Trophoblast cell (in vitro differentiated cells and primary cell): ENCODE measurements around the gene SLC66A2.
A peak's percentile ranks its signal among the peaks of the same experiment; 100 is the strongest.

Experiments
- DNase-seq, 2 donors: peaks; one replicate each; pipeline ENCODE4 v3.0.0-alpha.2; 2016
- H2AFZ ChIP-seq: 2 replicates; pipeline ENCODE4 v1.6.1; 2013; ENCODE audit warnings: low read length, moderate library complexity, mild to moderate bottlenecking; ENCODE audit not compliant: insufficient read depth, poor library complexity
- H2AK5ac ChIP-seq: 2 replicates; pipeline ENCODE4 v1.6.1; 2013; ENCODE audit warnings: mild to moderate bottlenecking, low read length
- H2BK120ac ChIP-seq: 2 replicates; pipeline ENCODE4 v1.6.1; 2013; ENCODE audit warnings: low read length, mild to moderate bottlenecking, moderate library complexity; ENCODE audit not compliant: insufficient read depth, poor library complexity
- H2BK12ac ChIP-seq: 2 replicates; pipeline ENCODE4 v1.6.1; 2013; ENCODE audit warnings: mild to moderate bottlenecking, low read length, moderate library complexity
- H2BK5ac ChIP-seq: 2 replicates; pipeline ENCODE4 v1.6.1; 2013; ENCODE audit warnings: low read length, low read depth, moderate library complexity, mild to moderate bottlenecking; ENCODE audit not compliant: poor library complexity
- H3K14ac ChIP-seq: 2 replicates; pipeline ENCODE4 v1.6.1; 2013; ENCODE audit warnings: mild to moderate bottlenecking, low read length
- H3K18ac ChIP-seq: 2 replicates; pipeline ENCODE4 v1.6.1; 2013; ENCODE audit warnings: mild to moderate bottlenecking, low read length
- H3K23ac ChIP-seq: 2 replicates; pipeline ENCODE4 v1.6.1; 2013; ENCODE audit warnings: low read length
- H3K27ac ChIP-seq: 2 replicates; pipeline ENCODE4 v1.5.1; 2013; ENCODE audit warnings: low read depth, mild to moderate bottlenecking, inconsistent platforms, low read length, moderate library complexity
- H3K27me3 ChIP-seq: 2 replicates; pipeline ENCODE4 v1.6.1; 2013; ENCODE audit warnings: inconsistent platforms, mild to moderate bottlenecking, low read length, moderate library complexity; ENCODE audit not compliant: insufficient read depth
- H3K36me3 ChIP-seq, 2 experiments: 1 replicate in 1 of 2; 2 replicates in 1 of 2; pipeline ENCODE4 v1.6.1; 2013; ENCODE audit warnings: low read length in 2 of 2, mild to moderate bottlenecking in 2 of 2, moderate library complexity in 1 of 2; ENCODE audit not compliant: insufficient read depth in 2 of 2, control insufficient read depth in 1 of 2
- H3K4ac ChIP-seq: 2 replicates; pipeline ENCODE4 v1.6.1; 2013; ENCODE audit warnings: low read depth, mild to moderate bottlenecking, low read length, moderate library complexity
- H3K4me1 ChIP-seq, 2 experiments: 1 replicate in 1 of 2; 2 replicates in 1 of 2; pipeline ENCODE4 v1.6.1; 2013; ENCODE audit warnings: low read length in 2 of 2, mild to moderate bottlenecking in 2 of 2, moderate library complexity in 1 of 2; ENCODE audit not compliant: insufficient read depth in 2 of 2, control insufficient read depth in 1 of 2
- H3K4me2 ChIP-seq: 2 replicates; pipeline ENCODE4 v1.6.1; 2013; ENCODE audit warnings: inconsistent platforms, mild to moderate bottlenecking, low read length, moderate library complexity
- H3K4me3 ChIP-seq: 2 replicates; pipeline ENCODE4 v1.5.1; 2013; ENCODE audit warnings: mild to moderate bottlenecking, low read depth, low read length, inconsistent platforms
- H3K79me1 ChIP-seq: one replicate; pipeline ENCODE4 v1.6.1; 2013; ENCODE audit warnings: low read length
- H3K79me2 ChIP-seq: 2 replicates; pipeline ENCODE4 v1.6.1; 2013; ENCODE audit warnings: low read length, mild to moderate bottlenecking; ENCODE audit not compliant: control insufficient read depth, insufficient read depth, poor library complexity
- H3K9ac ChIP-seq: 2 replicates; pipeline ENCODE4 v1.6.1; 2013; ENCODE audit warnings: mild to moderate bottlenecking, low read length
- H3K9me3 ChIP-seq: 2 replicates; pipeline ENCODE4 v1.6.1; 2013; ENCODE audit warnings: low read depth, mild to moderate bottlenecking, control low read depth, inconsistent platforms, low read length; ENCODE audit not compliant: insufficient read depth
- H4K12ac ChIP-seq: 2 replicates; pipeline ENCODE4 v1.6.1; 2013; ENCODE audit warnings: low read depth, mild to moderate bottlenecking, low read length, moderate library complexity
- H4K8ac ChIP-seq: 2 replicates; pipeline ENCODE4 v1.6.1; 2013; ENCODE audit warnings: low read depth, mild to moderate bottlenecking, low read length, moderate library complexity
- H4K91ac ChIP-seq: one replicate; pipeline ENCODE4 v1.6.1; 2013; ENCODE audit warnings: low read depth, mild to moderate bottlenecking, low read length, moderate library complexity
- WGBS: extraction: QIAGEN DNeasy Blood & Tissue Kit; methylation state at CpG from one replicate; pipeline ENCODE4 v1.1.7; 2013; ENCODE audit warnings: missing lambda C conversion rate; ENCODE audit not compliant: insufficient read length, insufficient coverage; ENCODE audit errors: extremely low coverage; 5-methylcytosine and 5-hydroxymethylcytosine counted together

SLC66A2 gene

GRCh38 chr18:79928563-79928960 is 22.9 kb downstream of the SLC66A2 start:
- H3K23ac ChIP-seq = no peak overlapping the region
- no peak overlapping the region for H3K4me2 ChIP-seq
- peaks cover 5 to 14% of the 10 kb centered on the region in 2 experiments for H3K36me3 ChIP-seq
- H3K9ac ChIP-seq = no peak overlapping the region
- H3K79me1 ChIP-seq = no peaks in the 10 kb centered on the region
- H4K12ac ChIP-seq = no peak overlapping the region
- no peak overlapping the region for H2AK5ac ChIP-seq
- H2AFZ ChIP-seq = no peak overlapping the region
- H3K4me3 ChIP-seq = no peak overlapping the region
- no peak for DNase-seq
- H2BK120ac ChIP-seq = no peak overlapping the region
- no peak overlapping the region for H3K27ac ChIP-seq
- peaks cover 0 to 2% of the 10 kb centered on the region in 2 experiments for H3K4me1 ChIP-seq
- H3K9me3 ChIP-seq = peaks cover 7% of the 10 kb centered on the region
- no peaks in the 10 kb centered on the region for H3K79me2 ChIP-seq
- no peak overlapping the region for H3K18ac ChIP-seq
- no CpG with 5 or more reads among the region's 9 CpGs for WGBS
- no peak overlapping the region for H3K14ac ChIP-seq
- H2BK5ac ChIP-seq = no peak overlapping the region
- no peak overlapping the region for H2BK12ac ChIP-seq
- no peak overlapping the region for H3K4ac ChIP-seq
- no peak overlapping the region for H4K8ac ChIP-seq
- H3K27me3 ChIP-seq = no peaks in the 10 kb centered on the region
- H4K91ac ChIP-seq = no peak overlapping the region

- H3K14ac ChIP-seq = no peak overlapping the region
- no peaks in the 10 kb centered on the region for H3K79me1 ChIP-seq
- DNase-seq = no peak
- H2BK5ac ChIP-seq = no peak overlapping the region
- H3K18ac ChIP-seq = no peak overlapping the region
- no peak overlapping the region for H4K12ac ChIP-seq
- no peak overlapping the region for H3K4me2 ChIP-seq
- no peak overlapping the region for H2BK120ac ChIP-seq
- peaks cover 7% of the 10 kb centered on the region for H3K9me3 ChIP-seq
- H3K4me1 ChIP-seq = peaks cover 0 to 2% of the 10 kb centered on the region in 2 experiments
- no peak overlapping the region for H2AK5ac ChIP-seq
- no peak overlapping the region for H3K27ac ChIP-seq
- no peak overlapping the region for H3K4ac ChIP-seq
- no peak overlapping the region for H2AFZ ChIP-seq
- no peak overlapping the region for H3K23ac ChIP-seq
- H3K36me3 ChIP-seq = peaks cover 5 to 15% of the 10 kb centered on the region in 2 experiments
- WGBS = no CpG with 5 or more reads among the region's 25 CpGs
- H2BK12ac ChIP-seq = no peak overlapping the region
- H3K9ac ChIP-seq = no peak overlapping the region
- H3K27me3 ChIP-seq = no peaks in the 10 kb centered on the region
- H3K79me2 ChIP-seq = no peaks in the 10 kb centered on the region
- H3K4me3 ChIP-seq = no peak overlapping the region
- H4K91ac ChIP-seq = no peak overlapping the region
- H4K8ac ChIP-seq = no peak overlapping the region
Measured at GRCh38 chr18:79927607-79928562, 23.6 kb downstream of the SLC66A2 start.

- Histone ChIP-seq H3K4ac (no peak overlapping the region), H2BK5ac (no peak overlapping the region), H3K23ac (no peak overlapping the region), H2AK5ac (no peak overlapping the region), H3K27me3 (no peaks in the 10 kb centered on the region), H4K12ac (no peak overlapping the region), H4K91ac (no peak overlapping the region), H3K4me2 (no peak overlapping the region), H4K8ac (no peak overlapping the region), H2BK12ac (no peak overlapping the region), H3K18ac (no peak overlapping the region), H3K79me1 (no peaks in the 10 kb centered on the region), H3K14ac (no peak overlapping the region), H3K4me1 (peaks cover 0 to 2% of the 10 kb centered on the region in 2 experiments), H3K36me3 (peaks cover 5 to 15% of the 10 kb centered on the region in 2 experiments), H3K9ac (no peak overlapping the region), H3K79me2 (no peaks in the 10 kb centered on the region), H3K4me3 (no peak overlapping the region), H2AFZ (no peak overlapping the region), H3K27ac (no peak overlapping the region), H2BK120ac (no peak overlapping the region), H3K9me3 (peaks cover 7% of the 10 kb centered on the region)
- no CpG with 5 or more reads among the region's 21 CpGs for WGBS
- DNase-seq = no peak
Measured at GRCh38 chr18:79926715-79927606, 24.5 kb downstream of the SLC66A2 start.

- Histone ChIP-seq H2BK12ac (no peak overlapping the region), H4K12ac (no peak overlapping the region), H3K23ac (no peak overlapping the region), H3K4me2 (no peak overlapping the region), H3K4me1 (peaks cover 0 to 2% of the 10 kb centered on the region in 2 experiments), H2BK5ac (no peak overlapping the region), H2AK5ac (no peak overlapping the region), H4K8ac (peak overlapping the region; percentile 7), H2AFZ (no peak overlapping the region), H2BK120ac (no peak overlapping the region), H3K27me3 (no peaks in the 10 kb centered on the region), H3K14ac (no peak overlapping the region), H3K79me2 (no peaks in the 10 kb centered on the region), H3K36me3 (peaks cover 5 to 15% of the 10 kb centered on the region in 2 experiments), H3K9me3 (peaks cover 7% of the 10 kb centered on the region), H3K18ac (no peak overlapping the region), H3K4me3 (no peak overlapping the region), H3K79me1 (no peaks in the 10 kb centered on the region), H3K27ac (no peak overlapping the region), H3K4ac (no peak overlapping the region), H4K91ac (no peak overlapping the region), H3K9ac (no peak overlapping the region)
- WGBS = no CpG with 5 or more reads among the region's 11 CpGs
- DNase-seq = no peak
Measured at GRCh38 chr18:79926306-79926705, 25.1 kb downstream of the SLC66A2 start.
